HCT116 (cell line): Measurements from ENCODE around the gene ATG5. TPM values are rescaled to one million over a fixed set of nuclear protein-coding genes. Genes with fewer than 3 reads are reported as not detected.

Experiments
- ATAC-seq: fragments of 200-7000 bp; cut with Tn5 transposase; 2 replicates; pipeline ENCODE4 v1.9.1; 2020; ENCODE audit warnings: mild to moderate bottlenecking, moderate library complexity
- BruUV-seq: library from RNA; stranded (reverse); fragments of 400-500 nt; replicated peaks from 2 replicates; lab custom pipeline; 2021; lab: Mats Ljungman, UMichigan
- CTCF ChIA-PET: fragments of 300-600 bp; sonication (Branson Sonifier 250); formaldehyde crosslinking; loops from one replicate; lab custom pipeline; 2021; ENCODE audit warnings: antibody characterized with exemption; lab: Charles Lee
- POLR2A ChIA-PET: fragments of 300-600, 350-600 bp; sonication (Branson Sonifier 250); formaldehyde crosslinking; loops from one replicate; lab custom pipeline; 2021; ENCODE audit warnings: antibody characterized with exemption; lab: Charles Lee
- RAD21 ChIA-PET, 2 experiments: fragments of 300-600 bp; sonication (Branson Sonifier 250); formaldehyde crosslinking; loops; one replicate each; lab custom pipeline; 2023; ENCODE audit warnings: low total read pairs in 2 of 2; ENCODE audit not compliant: uncharacterized antibody in 2 of 2, unreplicated experiment in 2 of 2, low non-redundant PET in 1 of 2; lab: Charles Lee
- DNase-seq: peaks from one replicate; pipeline ENCODE4 v3.0.0-alpha.2; 2010; ENCODE audit warnings: low read depth, low spot score
- H2AFZ ChIP-seq: fragments of 200-600 bp; shearing (Covaris generic), sonication (generic); 2 replicates; pipeline ENCODE4 v1.6.1; 2017; ENCODE audit warnings: low read depth, mixed run types, mixed read lengths, antibody characterized with exemption, low read length; ENCODE audit not compliant: poor library complexity, severe bottlenecking
- H3K27ac ChIP-seq: 2 replicates; pipeline ENCODE4 v1.5.1; 2012; ENCODE audit warnings: low read depth, low read length
- H3K27me3 ChIP-seq: fragments of 200-600 bp; sonication (generic); 2 replicates; pipeline ENCODE4 v1.6.1; 2016; ENCODE audit warnings: mixed run types, low read length, mixed read lengths; ENCODE audit not compliant: insufficient read depth
- H3K36me3 ChIP-seq, 2 experiments: fragments of 200-500 bp in 1 of 2; fragments of 200-600 bp in 1 of 2; sonication (Bioruptor generic) in 1 of 2; sonication (generic) in 1 of 2; 2 replicates each; pipeline versions ENCODE4 v1.5.1 to v1.6.1; 2014 to 2016; ENCODE audit warnings: low read length in 2 of 2, inconsistent platforms in 1 of 2, mixed read lengths in 1 of 2, mixed run types in 1 of 2; ENCODE audit not compliant: insufficient read depth in 2 of 2, control insufficient read depth in 1 of 2
- H3K4me1 ChIP-seq, 2 experiments: fragments of 200-600 bp in 1 of 2; sonication (generic) in 1 of 2; 2 replicates each; pipeline versions ENCODE4 v1.5.1 to v1.6.1; 2012 to 2017; ENCODE audit warnings: low read length in 2 of 2, inconsistent platforms in 1 of 2, mild to moderate bottlenecking in 1 of 2, mixed read lengths in 1 of 2, mixed run types in 1 of 2, moderate library complexity in 1 of 2; ENCODE audit not compliant: insufficient read depth in 2 of 2, control insufficient read depth in 1 of 2
- H3K4me2 ChIP-seq: fragments of 200-600 bp; sonication (generic); 2 replicates; pipeline ENCODE4 v1.6.1; 2017; ENCODE audit warnings: mixed run types, low read length, mixed read lengths
- H3K4me3 ChIP-seq, 2 experiments: fragments of 200-600 bp in 1 of 2; sonication (generic) in 1 of 2; replicated peaks in 1 of 2; 2 replicates each; pipeline ENCODE4 v1.5.1; 2011 to 2016; ENCODE audit warnings: low read length in 2 of 2, control low read depth in 1 of 2, low read depth in 1 of 2, mild to moderate bottlenecking in 1 of 2, mixed read lengths in 1 of 2, mixed run types in 1 of 2
- H3K79me2 ChIP-seq: fragments of 200-600 bp; sonication (generic); 2 replicates; pipeline ENCODE4 v1.6.1; 2017; ENCODE audit warnings: mild to moderate bottlenecking, mixed run types, low read length, moderate library complexity, mixed read lengths; ENCODE audit not compliant: insufficient read depth
- H3K9ac ChIP-seq: fragments of 200-600 bp; sonication (generic); 2 replicates; pipeline ENCODE4 v1.6.1; 2016; ENCODE audit warnings: low read length, mixed read lengths
- H3K9me2 ChIP-seq: fragments of 200-600 bp; sonication (generic), shearing (Covaris generic); 2 replicates; pipeline ENCODE4 v1.6.1; 2017; ENCODE audit warnings: mixed run types, mild to moderate bottlenecking, moderate library complexity; ENCODE audit not compliant: insufficient read depth
- H3K9me3 ChIP-seq, 2 experiments: fragments of 200-500 bp in 1 of 2; fragments of 200-600 bp in 1 of 2; sonication (Bioruptor generic) in 1 of 2; sonication (generic) in 1 of 2; 2 replicates each; pipeline ENCODE4 v1.6.1; 2014 to 2017; ENCODE audit warnings: low read length in 2 of 2, mixed read lengths in 2 of 2, inconsistent platforms in 1 of 2, low read depth in 1 of 2, mild to moderate bottlenecking in 1 of 2, mixed run types in 1 of 2, moderate library complexity in 1 of 2; ENCODE audit not compliant: control insufficient read depth in 1 of 2, insufficient read depth in 1 of 2
- H4K20me1 ChIP-seq: fragments of 200-600 bp; sonication (generic), shearing (Covaris generic); 2 replicates; pipeline ENCODE4 v1.6.1; 2017; ENCODE audit warnings: mixed run types, mild to moderate bottlenecking, moderate library complexity; ENCODE audit not compliant: insufficient read depth
- ATF3 ChIP-seq: IDR thresholded peaks from 2 replicates; pipeline ENCODE4 v1.6.1; 2012
- CEBPB ChIP-seq: IDR thresholded peaks from 2 replicates; pipeline ENCODE4 v1.6.1; 2012; ENCODE audit warnings: low read depth
- CTCF ChIP-seq, 3 experiments: fragments of 200-600 bp in 1 of 3; sonication (generic) in 1 of 3; IDR thresholded peaks in 2 of 3; conservative IDR thresholded peaks in 1 of 3; 2 replicates each; pipeline ENCODE4 v1.5.1; 2012 to 2017; ENCODE audit warnings: low read depth in 2 of 3, low read length in 2 of 3, antibody characterized with exemption in 1 of 3, borderline replicate concordance in 1 of 3, control low read depth in 1 of 3, mild to moderate bottlenecking in 1 of 3, mixed read lengths in 1 of 3, mixed run types in 1 of 3, moderate library complexity in 1 of 3; ENCODE audit not compliant: insufficient read depth in 1 of 3
- EGR1 ChIP-seq: IDR thresholded peaks from 2 replicates; pipeline ENCODE4 v1.6.1; 2012; ENCODE audit warnings: low read depth
- ELF1 ChIP-seq: IDR thresholded peaks from 2 replicates; pipeline ENCODE4 v1.6.1; 2012; ENCODE audit warnings: low read depth, borderline replicate concordance
- EZH2 ChIP-seq: fragments of 200-600 bp; sonication (generic); IDR thresholded peaks from 2 replicates; pipeline ENCODE4 v1.6.1; 2017; ENCODE audit warnings: antibody characterized with exemption, mixed run types
- EZH2phosphoT487 ChIP-seq: fragments of 200-600 bp; IDR thresholded peaks from 2 replicates; pipeline ENCODE4 v1.6.1; 2018; ENCODE audit warnings: antibody characterized with exemption, borderline replicate concordance
- FOSL1 ChIP-seq: IDR thresholded peaks from 2 replicates; pipeline ENCODE4 v1.6.1; 2012; ENCODE audit warnings: low read depth
- POLR2A ChIP-seq: IDR thresholded peaks from 2 replicates; pipeline ENCODE4 v1.7.0; 2011; ENCODE audit warnings: borderline replicate concordance; ENCODE audit not compliant: insufficient read depth, insufficient read length; ENCODE audit errors: extremely low read depth
- RAD21 ChIP-seq: IDR thresholded peaks from 2 replicates; pipeline ENCODE4 v1.6.1; 2012; ENCODE audit warnings: low read depth, mild to moderate bottlenecking
- REST ChIP-seq: IDR thresholded peaks from 2 replicates; pipeline ENCODE4 v1.6.1; 2012; ENCODE audit warnings: low read depth
- SIN3A ChIP-seq: IDR thresholded peaks from 2 replicates; pipeline ENCODE4 v1.6.1; 2012; ENCODE audit warnings: low read depth
- SP1 ChIP-seq: IDR thresholded peaks from 2 replicates; pipeline ENCODE4 v1.6.1; 2012; ENCODE audit warnings: low read depth
- SRF ChIP-seq: IDR thresholded peaks from 2 replicates; pipeline ENCODE4 v1.6.1; 2012; ENCODE audit warnings: low read depth
- TCF7L2 ChIP-seq: IDR thresholded peaks from 2 replicates; pipeline ENCODE4 v1.7.0; 2011; ENCODE audit warnings: borderline replicate concordance, inconsistent platforms; ENCODE audit not compliant: insufficient read depth, insufficient read length; ENCODE audit errors: extremely low read depth
- YY1 ChIP-seq: IDR thresholded peaks from 2 replicates; pipeline ENCODE4 v1.6.1; 2011; ENCODE audit warnings: low read length, low read depth, moderate library complexity, mild to moderate bottlenecking; ENCODE audit not compliant: insufficient replicate concordance; ENCODE audit errors: extremely low read depth
- ZBTB33 ChIP-seq: IDR thresholded peaks from 2 replicates; pipeline ENCODE4 v1.6.1; 2011; ENCODE audit warnings: mild to moderate bottlenecking, low read length, moderate library complexity; ENCODE audit not compliant: insufficient replicate concordance; ENCODE audit errors: extremely low read depth
- ZFX ChIP-seq: fragments of 450-650 bp; IDR thresholded peaks from 2 replicates; pipeline ENCODE4 v1.6.1; 2017
- intact Hi-C: fragments of 100-400 bp; cut with micrococcal nuclease; formaldehyde crosslinking; loops from 2 replicates; pipeline ENCODE4 v1.10.0; 2022
- total RNA-seq: library from RNA; stranded (reverse); gene quantifications from one replicate; pipeline ENCODE4 v1.2.1, GENCODE V29; 2021; ENCODE audit not compliant: unreplicated experiment

The ATG5 gene
- total RNA-seq, 1 experiment from 2014 or later: 39.6 TPM

GRCh38 chr6:106188104-106188794, 137.3 kb downstream of the ATG5 start:
- CTCF ChIA-PET: no interaction called here

More at GRCh38 chr6:106188104-106188794, 137.3 kb downstream of the ATG5 start:
- Histone ChIP-seq H3K9me2 (no peaks in the 10 kb centered on the region), H3K4me3 (no peak overlapping the region), H3K9ac (no peak overlapping the region), H3K4me2 (no peak overlapping the region), H3K27me3 (no peaks in the 10 kb centered on the region), H4K20me1 (0 out of 2 replicates have a peak, but pooled peaks cover 2% of the 10 kb centered on the region), H2AFZ (no peak overlapping the region), H3K9me3 (no peaks in the 10 kb centered on the region), H3K27ac (no peak overlapping the region), H3K36me3 (no peaks in the 10 kb centered on the region), H3K79me2 (no peaks in the 10 kb centered on the region)
- ATAC-seq (no peak), DNase-seq (no peak)
- ChIA-PET POLR2A (no interaction called here), RAD21 (no interaction called here)
- BruUV-seq: no TSS peak
- intact Hi-C loops: no loop called here
- TF ChIP-seq EGR1 (no peak), ZFX (no peak), CEBPB (no peak), YY1 (no peak), TCF7L2 (no peak), POLR2A (no peak), ELF1 (no peak), RAD21 (no peak), SP1 (no peak), FOSL1 (no peak), ZBTB33 (no peak), EZH2phosphoT487 (no peak), EZH2 (no peak), CTCF (IDR thresholded peaks at IDR 0.05 in 2 of 3, conservative IDR thresholded peaks at IDR 0.05 in 1 of 3; ENCODE audit: borderline replicate concordance in 1 of 3, insufficient read depth in 1 of 3, low read depth in 2 of 3, low read length in 2 of 3) (no peak), SIN3A (no peak), ATF3 (no peak), SRF (no peak), REST (no peak)
- TF ChIP-seq, all 23 proteins: peak for 0
- H3K4me1 ChIP-seq: peaks cover 9 to 13% of the 10 kb centered on the region in 2 experiments; a peak in 3 of 4 replicates
